ENCODE data around the gene PRSS8. TPM values are rescaled to one million over a fixed set of nuclear protein-coding genes. Genes with fewer than 3 reads are reported as not detected.

Gene PRSS8
- total RNA-seq, 2 experiments from 2014 or later = not detected

DNA sequence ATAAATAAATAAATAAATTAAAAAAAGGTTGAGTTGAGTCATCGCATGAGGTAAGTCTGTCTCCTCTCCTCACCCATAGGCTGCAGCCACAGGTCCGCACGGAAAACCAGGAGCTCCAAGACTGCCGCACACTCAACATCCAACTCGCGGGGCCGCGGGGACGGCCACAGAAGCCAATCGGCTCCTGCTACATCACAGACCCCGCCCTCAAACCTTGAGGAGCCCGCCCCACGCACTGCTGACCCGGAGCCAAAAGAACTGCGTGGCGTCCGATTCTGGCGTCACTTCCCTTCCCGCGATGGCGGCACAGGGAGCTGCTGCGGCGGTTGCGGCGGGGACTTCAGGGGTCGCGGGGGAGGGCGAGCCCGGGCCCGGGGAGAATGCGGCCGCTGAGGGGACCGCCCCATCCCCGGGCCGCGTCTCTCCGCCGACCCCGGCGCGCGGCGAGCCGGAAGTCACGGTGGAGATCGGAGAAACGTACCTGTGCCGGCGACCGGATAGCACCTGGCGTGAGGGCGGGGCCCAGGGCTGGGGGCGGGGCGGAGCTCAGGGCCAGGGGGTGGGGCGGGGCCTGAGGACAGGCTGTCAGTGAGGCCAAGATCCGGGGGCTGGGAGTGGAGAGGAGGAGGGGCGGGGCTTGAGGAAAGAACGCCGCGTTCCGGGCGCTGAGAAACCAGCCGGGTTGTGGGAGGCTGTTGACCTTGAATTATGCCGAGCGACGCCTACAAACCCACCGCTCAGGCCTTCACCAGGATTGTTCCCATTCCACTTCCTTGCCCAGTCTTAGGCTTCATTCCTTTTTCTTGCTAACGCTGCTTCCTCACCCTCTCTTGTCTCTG is 17.9 kb downstream of the PRSS8 start, which contains the start of gene KAT8:
TSS of gene KAT8 (plus strand) at position 281 of the 839 bp plus-strand sequence. CDS start at position 299, 18 bp downstream.
- Mint-ChIP-seq H3K4me1 (ENCODE audit: low read depth) (peaks cover 17% of the 10 kb centered on the region), H3K9me3 (no peaks in the 10 kb centered on the region), H3K4me3 (peak within 1 kb of the TSS; percentile 88), H3K27me3 (no peaks in the 10 kb centered on the region), H3K36me3 (ENCODE audit: low read depth) (peaks cover 56% of the 10 kb centered on the region), H3K27ac (peak within 1 kb of the TSS; percentile 83)
- H3K9me3 ChIP-seq (ENCODE audit: control insufficient read depth in 1 of 2, insufficient read depth in 1 of 2, low read length in 2 of 2) = no peaks in the 10 kb centered on the region
- ChIA-PET POLR2A (interaction anchor here (0.6 to 3.1 kb wide), 36 partner anchors 9 to 756 kb away, joined by 3 to 120 read pairs (median 5); partner anchors contain the start of genes ARMC5, BCKDK, BCL7C and FBRS), CTCF (interaction anchor here (1.0 to 1.9 kb wide), 3 partner anchors 25 to 176 kb away, joined by 3 to 32 read pairs (median 5); partner anchors contain the start of genes ZNF646 and ZNF668)
- TF ChIP-seq, protein P1, sequence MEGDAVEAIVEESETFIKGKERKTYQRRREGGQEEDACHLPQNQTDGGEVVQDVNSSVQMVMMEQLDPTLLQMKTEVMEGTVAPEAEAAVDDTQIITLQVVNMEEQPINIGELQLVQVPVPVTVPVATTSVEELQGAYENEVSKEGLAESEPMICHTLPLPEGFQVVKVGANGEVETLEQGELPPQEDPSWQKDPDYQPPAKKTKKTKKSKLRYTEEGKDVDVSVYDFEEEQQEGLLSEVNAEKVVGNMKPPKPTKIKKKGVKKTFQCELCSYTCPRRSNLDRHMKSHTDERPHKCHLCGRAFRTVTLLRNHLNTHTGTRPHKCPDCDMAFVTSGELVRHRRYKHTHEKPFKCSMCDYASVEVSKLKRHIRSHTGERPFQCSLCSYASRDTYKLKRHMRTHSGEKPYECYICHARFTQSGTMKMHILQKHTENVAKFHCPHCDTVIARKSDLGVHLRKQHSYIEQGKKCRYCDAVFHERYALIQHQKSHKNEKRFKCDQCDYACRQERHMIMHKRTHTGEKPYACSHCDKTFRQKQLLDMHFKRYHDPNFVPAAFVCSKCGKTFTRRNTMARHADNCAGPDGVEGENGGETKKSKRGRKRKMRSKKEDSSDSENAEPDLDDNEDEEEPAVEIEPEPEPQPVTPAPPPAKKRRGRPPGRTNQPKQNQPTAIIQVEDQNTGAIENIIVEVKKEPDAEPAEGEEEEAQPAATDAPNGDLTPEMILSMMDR (IDR thresholded peaks at IDR 0.05) = no peak
- H3K27ac ChIP-seq (ENCODE audit: low read depth in 1 of 2, low read length in 2 of 2) = peak within 1 kb of the TSS; percentile 87 to 95
- peak within 1 kb of the TSS; percentile 68 for H3K4me3 ChIP-seq (ENCODE audit: low read length)
- ATAC-seq (ENCODE audit: poor library complexity) = peak; percentile 91
- peaks cover 23% of the 10 kb centered on the region for H3K4me1 ChIP-seq (ENCODE audit: insufficient read depth, low read length)
- peak; percentile 93 to 99 (median 96) for DNase-seq
- intact Hi-C loops (cut with DNase I, micrococcal nuclease) = loop anchor here (1.0 to 5.0 kb wide), 4 partner anchors 25 to 390 kb away; partner anchors contain the start of genes ZNF646 (in 2 of the 2), ZNF668 (in 2 of the 2), FUS (in 1 of the 2) and RUSF1 (in 1 of the 2)
- peaks cover 41% of the 10 kb centered on the region for H3K36me3 ChIP-seq (ENCODE audit: insufficient read depth, low read length)
- H3K27me3 ChIP-seq (ENCODE audit: control insufficient read depth in 1 of 2, insufficient read depth in 2 of 2, low read length in 2 of 2) = no peaks in the 10 kb centered on the region

DNA sequence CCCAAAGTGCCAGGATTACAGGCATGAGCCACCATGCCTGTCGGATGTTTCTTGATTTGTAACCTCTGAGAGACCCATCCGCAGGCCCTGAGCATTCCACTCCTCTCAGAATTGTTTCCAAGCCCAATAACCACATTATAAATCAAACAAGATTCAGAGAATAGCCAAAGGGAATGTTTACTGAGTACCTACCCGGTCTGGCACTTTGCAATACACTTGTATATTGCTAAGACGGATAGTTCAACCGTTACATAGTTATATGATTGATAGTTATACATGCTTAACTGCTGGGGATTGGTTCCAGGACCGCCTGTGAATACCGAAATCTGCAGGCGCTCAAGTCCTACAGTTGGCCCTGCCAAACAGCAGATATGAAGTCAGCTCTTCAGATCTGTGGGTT is 21.1 kb downstream of the PRSS8 start:
- H3K4me3 Mint-ChIP-seq = peak overlapping the region; percentile 38
- CTCF ChIA-PET = interaction anchor here (0.8 kb wide), 1 partner anchor 28 kb away, joined by 3 read pairs; no protein-coding TSS in a partner anchor

More for the DNA sequence above, 21.1 kb downstream of the PRSS8 start:
- H3K27me3 ChIP-seq (ENCODE audit: control insufficient read depth in 1 of 2, insufficient read depth in 2 of 2, low read length in 2 of 2) = no peaks in the 10 kb centered on the region
- peak overlapping the region; percentile 36 for H3K27ac Mint-ChIP-seq
- intact Hi-C loops (cut with DNase I, micrococcal nuclease) = no loop called here
- POLR2A ChIA-PET = interaction anchor here (1.9 kb wide), 1 partner anchor 28 kb away, joined by 6 read pairs; no protein-coding TSS in a partner anchor
- no peak for ATAC-seq (ENCODE audit: poor library complexity)
- H3K4me3 ChIP-seq (ENCODE audit: low read length) = no peak overlapping the region
- no peak for DNase-seq
- peaks cover 48% of the 10 kb centered on the region for H3K36me3 Mint-ChIP-seq (ENCODE audit: low read depth)
- TF ChIP-seq, protein P1 (IDR thresholded peaks at IDR 0.05) = no peak
- peaks cover 20% of the 10 kb centered on the region for H3K4me1 Mint-ChIP-seq (ENCODE audit: low read depth)
- H3K27me3 Mint-ChIP-seq = no peaks in the 10 kb centered on the region
- no peak overlapping the region for H3K27ac ChIP-seq (ENCODE audit: low read depth in 1 of 2, low read length in 2 of 2)
- H3K9me3 ChIP-seq (ENCODE audit: control insufficient read depth in 1 of 2, insufficient read depth in 1 of 2, low read length in 2 of 2) = no peaks in the 10 kb centered on the region
- peaks cover 27% of the 10 kb centered on the region for H3K36me3 ChIP-seq (ENCODE audit: insufficient read depth, low read length)
- H3K9me3 Mint-ChIP-seq = no peaks in the 10 kb centered on the region
- H3K4me1 ChIP-seq (ENCODE audit: insufficient read depth, low read length) = peaks cover 25% of the 10 kb centered on the region
